Uterus (tissue), 4 donors: ENCODE results near the gene ALB. TPM values are rescaled to one million over a fixed set of nuclear protein-coding genes. Genes with fewer than 3 reads are reported as not detected.

ENCODE experiments used
- DNase-seq, 2 donors: peaks; one replicate each; pipeline ENCODE4 v3.0.0-alpha.2; 2019 to 2020
- H3K27ac ChIP-seq, 2 donors: fragments of 200-600 bp; sonication (generic); 1 replicate in 1 of 2; 2 replicates in 1 of 2; pipeline ENCODE4 v1.5.1; 2016 to 2018
- H3K27me3 ChIP-seq, 2 donors: fragments of 200-600 bp; sonication (generic); one replicate each; pipeline ENCODE4 v1.5.1; 2018 to 2019; ENCODE audit warnings: control low read depth in 1 of 2
- H3K36me3 ChIP-seq, 2 donors: fragments of 200-600 bp; sonication (generic); one replicate each; pipeline ENCODE4 v1.5.1; 2019; ENCODE audit warnings: control low read depth in 1 of 2
- H3K4me1 ChIP-seq, 2 donors: fragments of 200-600 bp; sonication (generic); one replicate each; pipeline ENCODE4 v1.5.1; 2018 to 2019; ENCODE audit warnings: control low read depth in 1 of 2
- H3K4me3 ChIP-seq, 2 donors: fragments of 200-600 bp; sonication (generic); 1 replicate in 1 of 2; 2 replicates in 1 of 2; pipeline ENCODE4 v1.5.1; 2018 to 2019; ENCODE audit warnings: mild to moderate bottlenecking in 1 of 2
- H3K9me3 ChIP-seq, 2 donors: fragments of 200-600 bp; sonication (generic); one replicate each; pipeline ENCODE4 v1.5.1; 2019; ENCODE audit warnings: control low read depth in 1 of 2
- CTCF ChIP-seq, 4 experiments: fragments of 200-600 bp in 2 of 4; fragments of 450-650 bp in 2 of 4; sonication (generic) in 2 of 4; IDR thresholded peaks; one replicate each; pipeline ENCODE4 v1.5.1; 2016 to 2019; ENCODE audit warnings: antibody characterized with exemption in 4 of 4, mild to moderate bottlenecking in 2 of 4, moderate library complexity in 1 of 4
- POLR2A ChIP-seq, 2 donors: fragments of 450-650 bp; IDR thresholded peaks; one replicate each; pipeline ENCODE4 v1.6.1; 2016; ENCODE audit warnings: antibody characterized with exemption in 2 of 2, mild to moderate bottlenecking in 1 of 2, moderate library complexity in 1 of 2
- intact Hi-C: fragments of 100-400 bp; cut with DNase I; formaldehyde crosslinking; loops from one replicate; pipeline ENCODE4 v1.15.1; 2023; ENCODE audit warnings: low total_unique reads
- total RNA-seq, 4 donors: library from RNA; depleted of rRNA in 3 of 4; stranded (reverse); fragments of >200 nt in 3 of 4; gene quantifications; one replicate each; pipeline versions ENCODE4 v1.1.0 to v1.2.4, GENCODE V29; 2014 to 2023
- donor health status: DM: yes; HTN: yes; CAD: no.

ALB gene
- total RNA-seq, 4 donors from 2014 or later = 5.0 to 11.3 TPM; not detected in 2

GRCh38 chr4:73434311-73434710, 30.2 kb downstream of the ALB start:
- H3K27me3 ChIP-seq = no peaks in the 10 kb centered on the region
- no peak overlapping the region for H3K27ac ChIP-seq
- H3K4me3 ChIP-seq = no peak overlapping the region
- H3K9me3 ChIP-seq = no peaks in the 10 kb centered on the region
- no peak for DNase-seq
- intact Hi-C loops = no loop called here
- no peak for TF ChIP-seq CTCF (IDR thresholded peaks at IDR 0.05)
- no peak for TF ChIP-seq POLR2A (IDR thresholded peaks at IDR 0.05)
- H3K4me1 ChIP-seq = no peaks in the 10 kb centered on the region
- no peaks in the 10 kb centered on the region for H3K36me3 ChIP-seq

GRCh38 chr4:73435984-73436383, 31.9 kb downstream of the ALB start, which contains the start of gene AFP:
AFP (plus strand) TSS chr4:73436221; CDS start chr4:73436263, 42 bp downstream.
- TF ChIP-seq POLR2A (IDR thresholded peaks at IDR 0.05) (no peak), CTCF (IDR thresholded peaks at IDR 0.05) (no peak)
- H3K27me3 ChIP-seq = no peaks in the 10 kb centered on the region
- DNase-seq = no peak
- no peaks in the 10 kb centered on the region for H3K36me3 ChIP-seq
- H3K9me3 ChIP-seq = no peaks in the 10 kb centered on the region
- intact Hi-C loops = no loop called here
- no peaks in the 10 kb centered on the region for H3K4me1 ChIP-seq
- no peak within 1 kb of the TSS for H3K4me3 ChIP-seq
- no peak within 1 kb of the TSS for H3K27ac ChIP-seq

GRCh38 chr4:73436674-73437557, 32.8 kb downstream of the ALB start:
- no peaks in the 10 kb centered on the region for H3K9me3 ChIP-seq
- H3K4me1 ChIP-seq = no peaks in the 10 kb centered on the region
- H3K4me3 ChIP-seq = no peak overlapping the region
- no peak for DNase-seq
- no peak overlapping the region for H3K27ac ChIP-seq
- no peaks in the 10 kb centered on the region for H3K36me3 ChIP-seq
- TF ChIP-seq CTCF (IDR thresholded peaks at IDR 0.05) = no peak
- no peak for TF ChIP-seq POLR2A (IDR thresholded peaks at IDR 0.05)
- intact Hi-C loops = no loop called here
- no peaks in the 10 kb centered on the region for H3K27me3 ChIP-seq

GRCh38 chr4:73437558-73437956, 33.5 kb downstream of the ALB start:
- intact Hi-C loops = no loop called here
- H3K27ac ChIP-seq = no peak overlapping the region
- DNase-seq = no peak
- H3K4me3 ChIP-seq = no peak overlapping the region
- H3K27me3 ChIP-seq = no peaks in the 10 kb centered on the region
- no peaks in the 10 kb centered on the region for H3K9me3 ChIP-seq
- no peaks in the 10 kb centered on the region for H3K4me1 ChIP-seq
- H3K36me3 ChIP-seq = no peaks in the 10 kb centered on the region
- TF ChIP-seq CTCF (IDR thresholded peaks at IDR 0.05) = no peak
- no peak for TF ChIP-seq POLR2A (IDR thresholded peaks at IDR 0.05)

- H3K9me3 ChIP-seq = no peaks in the 10 kb centered on the region
- TF ChIP-seq POLR2A (IDR thresholded peaks at IDR 0.05) = no peak
- TF ChIP-seq CTCF (IDR thresholded peaks at IDR 0.05) = no peak
- no peaks in the 10 kb centered on the region for H3K4me1 ChIP-seq
- no peak for DNase-seq
- intact Hi-C loops = no loop called here
- H3K27ac ChIP-seq = no peak overlapping the region
- H3K4me3 ChIP-seq = no peak overlapping the region
- H3K27me3 ChIP-seq = no peaks in the 10 kb centered on the region
- no peaks in the 10 kb centered on the region for H3K36me3 ChIP-seq
Measured at GRCh38 chr4:73438048-73438447, 34.0 kb downstream of the ALB start.
